ENCODE measurements around the gene VPS45.
"Not testable (repeated sequence)": the region's sequence is repeated elsewhere in the genome, so short reads cannot be mapped to it uniquely, and the experiment has no call there.

VPS45 gene, protein sequence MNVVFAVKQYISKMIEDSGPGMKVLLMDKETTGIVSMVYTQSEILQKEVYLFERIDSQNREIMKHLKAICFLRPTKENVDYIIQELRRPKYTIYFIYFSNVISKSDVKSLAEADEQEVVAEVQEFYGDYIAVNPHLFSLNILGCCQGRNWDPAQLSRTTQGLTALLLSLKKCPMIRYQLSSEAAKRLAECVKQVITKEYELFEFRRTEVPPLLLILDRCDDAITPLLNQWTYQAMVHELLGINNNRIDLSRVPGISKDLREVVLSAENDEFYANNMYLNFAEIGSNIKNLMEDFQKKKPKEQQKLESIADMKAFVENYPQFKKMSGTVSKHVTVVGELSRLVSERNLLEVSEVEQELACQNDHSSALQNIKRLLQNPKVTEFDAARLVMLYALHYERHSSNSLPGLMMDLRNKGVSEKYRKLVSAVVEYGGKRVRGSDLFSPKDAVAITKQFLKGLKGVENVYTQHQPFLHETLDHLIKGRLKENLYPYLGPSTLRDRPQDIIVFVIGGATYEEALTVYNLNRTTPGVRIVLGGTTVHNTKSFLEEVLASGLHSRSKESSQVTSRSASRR

DNA sequence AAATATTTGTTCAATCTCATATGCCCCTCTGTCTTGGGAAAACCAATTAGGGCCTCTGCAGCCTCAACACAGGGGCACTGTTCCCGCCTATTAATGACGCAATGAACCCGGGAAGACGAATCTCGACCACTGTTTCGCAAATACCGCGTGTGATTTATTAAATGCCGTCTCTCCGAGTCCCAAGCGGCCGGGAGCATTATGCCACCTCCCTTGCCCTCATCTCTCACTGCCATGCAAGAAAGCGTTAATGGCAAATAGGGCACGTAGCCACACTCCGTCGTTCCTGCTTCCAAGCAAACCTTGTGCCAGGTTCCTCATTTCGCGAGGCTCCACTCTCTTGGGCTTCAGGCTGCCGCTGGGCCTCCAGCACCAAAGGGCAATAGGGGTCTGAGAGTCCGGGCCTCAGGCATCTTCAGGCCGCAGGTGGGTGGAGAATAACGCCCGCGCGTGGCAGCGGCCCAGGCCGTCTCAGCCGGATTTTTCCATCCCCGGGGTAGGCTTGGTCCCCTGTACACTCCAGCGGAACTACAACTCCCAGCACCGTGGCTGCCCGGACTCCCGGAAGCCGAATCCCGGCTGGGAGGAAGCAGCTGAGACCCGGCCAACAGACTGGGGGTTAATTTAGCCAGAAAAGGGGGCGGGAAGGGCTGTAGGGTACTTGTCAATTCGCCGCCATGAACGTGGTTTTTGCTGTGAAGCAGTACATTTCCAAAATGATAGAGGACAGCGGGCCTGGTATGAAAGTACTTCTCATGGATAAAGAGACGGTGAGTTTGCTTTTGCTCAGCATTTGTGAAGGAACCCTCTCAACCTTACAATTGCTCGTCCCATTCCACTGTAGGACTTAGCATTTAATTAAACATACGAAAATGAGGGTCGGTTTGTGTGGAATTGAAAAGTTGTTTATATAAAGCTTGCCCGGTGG is at the start of gene VPS45:
TSS of gene VPS45 (plus strand) at position 593 of the 925 bp plus-strand sequence. CDS start at position 675, 82 bp downstream.
- H3K4me1 Mint-ChIP-seq = peaks cover 11 to 30% of the 10 kb centered on the region in 2 donors
- no peaks in the 10 kb centered on the region for H3K9me3 Mint-ChIP-seq
- H3K27ac Mint-ChIP-seq = peak within 1 kb of the TSS; percentile 96
- H3K36me3 Mint-ChIP-seq = peaks cover 8 to 18% of the 10 kb centered on the region in 2 donors
- ATAC-seq (replicated peaks) (peak; percentile 96 to 97), DNase-seq (peak; percentile 90)
- H3K4me3 Mint-ChIP-seq = peak within 1 kb of the TSS; percentile 94 to 98
- no peaks in the 10 kb centered on the region for H3K27me3 Mint-ChIP-seq

GRCh38 chr1:150018165-150018564 is 49.4 kb upstream of the VPS45 start:
- peaks cover 35 to 55% of the 10 kb centered on the region in 2 donors for H3K27me3 Mint-ChIP-seq
- ATAC-seq (replicated peaks) (peak; percentile 34 to 48), DNase-seq (no peak)
- peaks cover 14 to 15% of the 10 kb centered on the region in 2 donors for H3K4me1 Mint-ChIP-seq
- no peak overlapping the region for H3K27ac Mint-ChIP-seq
- no peak overlapping the region for H3K4me3 Mint-ChIP-seq
- H3K9me3 Mint-ChIP-seq = no peaks in the 10 kb centered on the region
- H3K36me3 Mint-ChIP-seq = no peaks in the 10 kb centered on the region

DNA sequence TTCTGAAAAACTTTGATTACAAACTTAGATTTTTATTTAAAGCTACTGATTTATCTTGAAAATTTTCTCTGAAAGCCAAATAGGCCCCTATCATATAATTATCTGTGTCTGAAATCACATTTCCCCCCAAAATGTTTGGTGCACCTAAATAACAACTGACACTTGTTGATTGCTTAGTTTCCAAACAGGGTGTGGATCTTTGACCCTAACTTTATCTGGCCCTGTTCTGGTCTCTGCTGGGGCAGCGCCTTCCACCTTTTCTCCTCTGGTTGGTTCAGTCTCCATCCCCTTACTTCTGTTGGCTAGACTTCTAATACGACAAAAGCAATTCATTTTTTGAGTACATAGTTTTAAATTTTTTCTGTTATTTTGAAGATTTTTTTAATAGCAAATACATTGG is 46.9 kb upstream of the VPS45 start:
- no peak overlapping the region for H3K4me3 Mint-ChIP-seq

GRCh38 chr1:150021191-150021694 is 46.3 kb upstream of the VPS45 start:
- no peak overlapping the region for H3K27ac Mint-ChIP-seq
- no peak for DNase-seq
- no peak overlapping the region for H3K4me3 Mint-ChIP-seq
- peaks cover 35 to 66% of the 10 kb centered on the region in 2 donors for H3K27me3 Mint-ChIP-seq
- H3K36me3 Mint-ChIP-seq = no peaks in the 10 kb centered on the region
- no peaks in the 10 kb centered on the region for H3K9me3 Mint-ChIP-seq
- peaks cover 14 to 15% of the 10 kb centered on the region in 2 donors for H3K4me1 Mint-ChIP-seq
- no peak for ATAC-seq (replicated peaks)

More for the DNA sequence above, 46.9 kb upstream of the VPS45 start:
- H3K9me3 Mint-ChIP-seq = no peaks in the 10 kb centered on the region
- no peak overlapping the region for H3K27ac Mint-ChIP-seq
- peaks cover 14 to 15% of the 10 kb centered on the region in 2 donors for H3K4me1 Mint-ChIP-seq
- ATAC-seq (replicated peaks) = no peak
- H3K27me3 Mint-ChIP-seq = peaks cover 36 to 69% of the 10 kb centered on the region in 2 donors
- no peaks in the 10 kb centered on the region for H3K36me3 Mint-ChIP-seq
- DNase-seq = no peak

DNA sequence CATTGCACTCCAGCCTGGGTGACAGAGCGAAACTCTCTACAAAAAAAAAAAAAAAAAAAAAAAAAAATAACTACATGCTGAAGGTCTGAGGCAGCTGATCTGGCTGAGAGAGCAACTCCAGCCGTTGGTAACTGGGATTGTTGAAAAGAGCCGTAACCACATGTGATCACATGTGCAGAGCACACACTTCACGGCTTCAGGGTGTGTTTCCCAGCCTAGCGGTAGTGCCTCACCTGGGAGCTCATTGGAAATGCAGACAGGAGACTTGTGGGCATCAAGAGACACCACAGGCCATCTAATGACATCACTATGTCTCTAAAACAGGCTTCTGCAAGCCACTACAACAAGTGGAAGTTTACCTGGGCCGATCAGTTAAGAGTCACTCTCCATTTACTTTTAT is 45.2 kb upstream of the VPS45 start:
- H3K36me3 Mint-ChIP-seq = no peaks in the 10 kb centered on the region
- peaks cover 14 to 15% of the 10 kb centered on the region in 2 donors for H3K4me1 Mint-ChIP-seq
- ATAC-seq (replicated peaks) (no peak), DNase-seq (no peak)
- H3K27ac Mint-ChIP-seq = no peak overlapping the region
- no peak overlapping the region for H3K4me3 Mint-ChIP-seq
- peaks cover 35 to 60% of the 10 kb centered on the region in 2 donors for H3K27me3 Mint-ChIP-seq
- no peaks in the 10 kb centered on the region for H3K9me3 Mint-ChIP-seq

DNA sequence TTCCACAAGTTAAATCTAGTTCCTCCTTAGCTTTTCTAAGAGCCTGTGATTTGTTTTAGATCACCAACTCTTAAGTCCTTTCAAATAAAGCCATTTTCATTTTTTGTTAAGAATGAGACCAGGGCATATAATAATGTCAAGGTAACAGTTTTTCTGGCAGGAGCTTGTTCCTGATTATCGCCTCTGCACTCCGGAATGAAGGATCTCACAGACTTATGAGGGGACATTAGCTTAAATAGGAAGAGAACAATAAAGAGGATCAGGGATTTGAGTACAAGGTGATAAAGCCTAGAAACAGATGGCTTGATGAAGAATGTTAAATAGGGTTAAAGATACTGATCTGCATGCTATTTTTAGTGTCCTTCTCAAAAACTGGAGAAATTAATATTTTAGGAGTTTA is 43.4 kb upstream of the VPS45 start:
- Mint-ChIP-seq H3K36me3 (no peaks in the 10 kb centered on the region), H3K9me3 (no peaks in the 10 kb centered on the region), H3K4me3 (no peak overlapping the region), H3K27ac (no peak overlapping the region), H3K27me3 (peaks cover 25 to 50% of the 10 kb centered on the region in 2 donors), H3K4me1 (peaks cover 0 to under 1% of the 10 kb centered on the region in 2 donors)
- DNase-seq = no peak
- no peak for ATAC-seq (replicated peaks)

- H3K4me3 Mint-ChIP-seq = no peak overlapping the region
- ATAC-seq (replicated peaks) (no peak), DNase-seq (no peak)
- no peaks in the 10 kb centered on the region for H3K9me3 Mint-ChIP-seq
- H3K4me1 Mint-ChIP-seq = no peaks in the 10 kb centered on the region
- H3K27ac Mint-ChIP-seq = no peak overlapping the region
- H3K27me3 Mint-ChIP-seq = peaks cover 10 to 30% of the 10 kb centered on the region in 2 donors
- H3K36me3 Mint-ChIP-seq = peaks cover 0 to 1% of the 10 kb centered on the region in 2 donors
Observed at GRCh38 chr1:150028322-150028721, 39.3 kb upstream of the VPS45 start.

DNA sequence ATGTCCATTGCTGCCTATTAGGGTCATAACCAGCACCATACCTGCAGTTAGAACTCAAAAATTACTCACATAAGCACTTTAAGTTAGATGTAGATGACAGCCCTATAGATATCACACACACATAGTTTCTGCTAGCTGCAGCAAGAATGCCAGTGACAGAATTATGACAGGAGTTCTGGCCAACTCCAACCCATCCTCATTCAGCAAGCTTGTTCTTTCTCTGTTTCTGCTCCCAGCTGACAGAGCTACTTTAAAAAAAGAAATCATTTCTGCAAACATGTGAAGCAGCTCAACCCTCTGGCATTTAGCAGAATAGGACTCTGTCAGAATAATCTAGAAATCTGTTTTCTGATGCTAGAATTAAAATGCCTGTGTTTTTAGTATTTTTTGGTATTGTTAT is 33.2 kb upstream of the VPS45 start:
- Mint-ChIP-seq H3K36me3 (peaks cover 0 to 1% of the 10 kb centered on the region in 2 donors), H3K27me3 (peaks cover 0 to 20% of the 10 kb centered on the region in 2 donors), H3K27ac (no peak overlapping the region), H3K4me1 (no peaks in the 10 kb centered on the region), H3K9me3 (no peaks in the 10 kb centered on the region), H3K4me3 (no peak overlapping the region)
- DNase-seq (no peak), ATAC-seq (replicated peaks) (no peak)

- H3K27me3 Mint-ChIP-seq = peaks cover 4 to 5% of the 10 kb centered on the region in 2 donors
Observed at GRCh38 chr1:150049926-150050325, 17.6 kb upstream of the VPS45 start.

DNA sequence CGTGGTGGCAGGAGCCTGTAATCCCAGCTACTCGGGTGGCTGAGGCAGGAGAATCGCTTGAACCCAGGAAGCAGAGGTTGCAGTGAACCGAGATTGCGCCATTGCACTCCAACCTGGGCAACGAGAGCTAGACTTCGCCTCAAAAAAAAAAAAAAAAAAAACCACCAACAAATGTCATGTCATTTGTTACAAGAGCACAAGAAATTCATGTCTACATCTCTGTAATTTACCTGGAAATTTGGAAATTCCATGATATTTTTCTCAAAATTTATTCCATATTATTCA is 16.5 kb upstream of the VPS45 start:
- H3K4me3 Mint-ChIP-seq = no peak overlapping the region
- H3K4me1 Mint-ChIP-seq = peaks cover 6 to 18% of the 10 kb centered on the region in 2 donors
- ATAC-seq (replicated peaks) (no peak), DNase-seq (no peak)
- H3K9me3 Mint-ChIP-seq = no peaks in the 10 kb centered on the region
- H3K27ac Mint-ChIP-seq = no peak overlapping the region
- H3K36me3 Mint-ChIP-seq = peaks cover 0 to 5% of the 10 kb centered on the region in 2 donors
- peaks cover 4 to 5% of the 10 kb centered on the region in 2 donors for H3K27me3 Mint-ChIP-seq

More at GRCh38 chr1:150049926-150050325, 17.6 kb upstream of the VPS45 start:
- H3K27ac Mint-ChIP-seq = no peak overlapping the region
- peaks cover 6 to 18% of the 10 kb centered on the region in 2 donors for H3K4me1 Mint-ChIP-seq
- H3K36me3 Mint-ChIP-seq = peaks cover 0 to 5% of the 10 kb centered on the region in 2 donors
- H3K9me3 Mint-ChIP-seq = no peaks in the 10 kb centered on the region
- DNase-seq = no peak
- no peak overlapping the region for H3K4me3 Mint-ChIP-seq
- ATAC-seq (replicated peaks) = no peak

DNA sequence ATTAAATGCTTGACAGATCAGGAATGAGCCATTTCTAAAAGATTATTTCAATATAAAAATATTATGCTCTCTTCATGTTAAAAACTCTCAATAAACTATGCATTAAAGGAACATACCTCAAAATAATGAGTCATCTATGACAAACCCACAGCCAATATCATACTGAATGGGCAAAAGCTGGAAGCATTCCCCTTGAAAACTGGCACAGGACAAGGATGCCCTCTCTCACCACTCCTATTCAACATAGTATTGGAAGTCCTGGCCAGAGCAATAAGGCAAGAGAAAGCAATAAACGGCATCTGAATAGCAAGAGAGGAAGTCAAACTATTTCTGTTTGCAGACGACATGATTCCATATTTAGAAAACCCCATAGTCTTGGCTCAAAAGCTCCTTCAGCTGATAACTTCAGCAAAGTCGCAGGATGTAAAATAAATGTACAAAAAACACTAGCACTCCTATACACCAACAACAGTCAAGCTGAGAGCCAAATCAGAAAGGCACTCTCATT is 15.6 kb upstream of the VPS45 start:
- not testable (repeated sequence) for H3K36me3 Mint-ChIP-seq; DNase-seq; H3K27ac Mint-ChIP-seq; H3K27me3 Mint-ChIP-seq; H3K4me3 Mint-ChIP-seq; ATAC-seq (replicated peaks); H3K9me3 Mint-ChIP-seq
- peaks cover 6 to 18% of the 10 kb centered on the region in 2 donors for H3K4me1 Mint-ChIP-seq

GRCh38 chr1:150053926-150054325 is 13.7 kb upstream of the VPS45 start:
- Mint-ChIP-seq H3K27ac (no peak overlapping the region), H3K4me3 (no peak overlapping the region), H3K4me1 (peaks cover 6 to 18% of the 10 kb centered on the region in 2 donors), H3K27me3 (no peaks in the 10 kb centered on the region), H3K36me3 (no peaks in the 10 kb centered on the region), H3K9me3 (no peaks in the 10 kb centered on the region)
- ATAC-seq (replicated peaks) (no peak), DNase-seq (no peak)

DNA sequence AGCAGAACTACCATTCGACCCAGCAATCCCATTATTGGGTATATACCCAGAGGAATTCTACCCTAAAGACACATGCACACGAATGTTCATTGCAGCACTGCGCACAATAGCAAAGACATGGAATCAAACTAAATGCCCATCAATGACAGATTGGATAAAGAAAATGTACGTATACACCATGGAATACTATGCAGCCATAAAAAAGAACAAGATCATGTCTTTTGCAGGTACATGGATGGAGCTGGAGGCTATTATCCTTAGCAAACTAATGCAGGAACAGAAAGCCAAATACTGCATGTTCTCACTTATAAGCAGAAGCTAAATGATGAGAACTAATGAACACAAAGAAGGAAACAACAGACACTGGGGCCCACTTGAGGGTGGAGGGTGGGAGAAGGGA is 12.1 kb upstream of the VPS45 start:
- H3K27me3 Mint-ChIP-seq; H3K36me3 Mint-ChIP-seq; H3K27ac Mint-ChIP-seq; DNase-seq; H3K9me3 Mint-ChIP-seq; ATAC-seq (replicated peaks); H3K4me3 Mint-ChIP-seq: not testable (repeated sequence)
- H3K4me1 Mint-ChIP-seq = peaks cover 6 to 18% of the 10 kb centered on the region in 2 donors

DNA sequence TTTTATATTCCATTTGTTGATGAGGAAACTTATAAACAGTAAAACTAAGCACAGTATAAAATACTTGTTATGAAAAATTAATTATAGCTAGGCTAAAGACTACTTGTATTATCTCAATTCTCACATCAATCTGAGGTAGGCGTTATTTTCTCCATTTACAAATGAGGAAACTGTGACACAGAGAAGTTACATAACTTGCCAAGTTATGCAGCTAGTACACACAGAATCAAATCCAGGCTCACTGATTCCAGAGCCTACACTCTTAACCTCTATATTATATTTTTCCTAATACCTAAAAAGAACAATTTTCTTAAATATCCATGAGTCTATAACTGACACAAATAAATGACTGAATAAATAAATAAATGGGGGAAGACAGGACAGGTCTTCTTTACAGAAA is 11.2 kb upstream of the VPS45 start:
- H3K4me1 Mint-ChIP-seq = peaks cover 6 to 18% of the 10 kb centered on the region in 2 donors
- H3K27me3 Mint-ChIP-seq = no peaks in the 10 kb centered on the region
- H3K27ac Mint-ChIP-seq = no peak overlapping the region
- ATAC-seq (replicated peaks) = no peak
- no peaks in the 10 kb centered on the region for H3K9me3 Mint-ChIP-seq
- no peak for DNase-seq
- H3K36me3 Mint-ChIP-seq = no peaks in the 10 kb centered on the region
- H3K4me3 Mint-ChIP-seq = no peak overlapping the region
